Activated T-cell treated with anti-CD3 and anti-CD28 coated beads for 48 hours (primary cell): ENCODE results near the gene SLC27A1.
"Not testable (repeated sequence)": the region's sequence is repeated elsewhere in the genome, so short reads cannot be mapped to it uniquely, and the experiment has no call there.

Experiments used
- DNase-seq: peaks from one replicate; pipeline ENCODE4 v3.0.0-alpha.2; 2020; ENCODE audit warnings: low read depth

The SLC27A1 gene

GRCh38 chr19:17487284-17488121 lies 17.2 kb downstream of the SLC27A1 start:
- DNase-seq = no peak

DNA sequence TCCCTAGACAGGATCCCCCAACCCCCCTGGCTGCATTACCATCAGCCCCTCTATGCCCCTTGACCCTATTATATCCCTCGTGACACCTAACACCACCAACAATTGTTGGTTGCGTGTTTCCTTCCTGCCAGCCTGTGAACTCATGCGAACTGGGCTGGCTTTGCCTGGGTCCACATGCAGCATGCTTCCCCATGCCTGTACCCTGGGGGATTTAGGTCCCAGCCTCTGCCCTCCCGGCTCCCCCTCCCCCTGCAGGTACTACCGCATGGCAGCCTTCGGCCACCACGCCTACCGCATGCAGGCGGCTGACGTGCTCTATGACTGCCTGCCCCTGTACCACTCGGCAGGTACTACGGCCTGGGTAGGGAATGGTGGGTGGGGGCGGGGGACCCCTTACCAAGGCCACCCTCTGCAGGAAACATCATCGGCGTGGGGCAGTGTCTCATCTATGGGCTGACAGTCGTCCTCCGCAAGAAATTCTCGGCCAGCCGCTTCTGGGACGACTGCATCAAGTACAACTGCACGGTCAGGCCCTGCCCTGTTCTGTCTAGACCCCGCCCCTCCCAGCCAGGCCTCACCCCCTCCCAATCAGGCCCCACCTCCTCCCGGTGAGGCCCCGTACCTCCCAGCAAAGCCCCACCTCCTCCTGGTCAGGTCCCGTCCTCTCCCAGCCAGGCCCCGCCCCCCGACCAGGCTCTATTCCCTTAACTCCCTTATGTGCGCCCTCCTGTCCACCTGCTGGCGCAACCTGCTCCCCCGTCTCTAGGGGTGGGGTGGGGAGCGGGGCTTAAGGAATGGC lies 18.5 kb downstream of the SLC27A1 start:
- DNase-seq = peak; percentile 84

DNA sequence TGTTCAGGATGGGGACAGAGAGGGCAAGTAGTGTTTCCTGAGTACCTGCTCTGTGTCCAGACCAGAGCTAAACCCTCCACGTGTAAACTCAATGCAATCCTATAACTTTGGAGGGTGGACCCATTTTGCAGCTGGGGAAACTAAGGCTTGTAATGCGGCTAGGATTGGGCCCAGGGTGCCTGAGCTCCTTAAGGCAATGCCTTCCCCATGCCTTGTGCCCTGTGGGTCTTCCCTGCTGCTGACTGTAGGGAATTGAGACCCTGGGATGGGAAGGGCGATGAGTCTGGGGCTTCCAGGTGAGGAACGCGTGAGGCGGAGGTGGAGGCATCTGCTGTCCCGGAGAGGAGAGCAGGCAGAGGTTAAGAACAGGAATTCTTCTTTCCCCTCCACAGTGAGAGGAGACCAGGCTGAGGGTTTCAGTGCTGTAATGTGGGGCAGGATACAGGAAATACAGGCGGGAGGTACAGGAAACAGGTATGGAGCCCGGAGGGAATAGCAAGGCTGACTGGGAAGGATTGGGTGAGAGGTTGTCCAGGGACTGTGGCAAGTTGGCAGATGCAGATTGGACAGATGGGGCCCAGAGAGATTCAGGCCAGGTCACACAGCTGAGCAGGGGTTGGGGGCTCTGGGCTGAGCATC lies 19.2 kb downstream of the SLC27A1 start:
- DNase-seq = no peak

DNA sequence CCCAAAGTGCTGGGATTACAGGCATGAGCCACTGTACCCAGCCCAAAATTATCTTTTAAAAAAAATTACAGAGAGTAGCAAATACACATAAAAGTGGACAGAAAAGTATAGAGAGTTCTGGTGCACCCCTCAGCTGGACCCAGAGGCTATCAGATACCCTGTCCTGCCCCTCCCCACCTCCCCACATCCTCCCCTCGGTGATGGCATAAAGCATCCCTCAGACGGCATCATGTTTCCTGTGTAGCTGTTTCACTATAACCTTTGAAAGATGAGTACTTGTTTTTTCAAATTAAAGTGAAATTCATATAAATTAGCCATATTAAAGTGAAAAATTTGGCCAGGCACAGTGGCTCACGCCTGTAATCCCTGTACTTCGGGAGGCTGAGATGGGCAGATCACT lies 20.1 kb downstream of the SLC27A1 start:
- no peak for DNase-seq

DNA sequence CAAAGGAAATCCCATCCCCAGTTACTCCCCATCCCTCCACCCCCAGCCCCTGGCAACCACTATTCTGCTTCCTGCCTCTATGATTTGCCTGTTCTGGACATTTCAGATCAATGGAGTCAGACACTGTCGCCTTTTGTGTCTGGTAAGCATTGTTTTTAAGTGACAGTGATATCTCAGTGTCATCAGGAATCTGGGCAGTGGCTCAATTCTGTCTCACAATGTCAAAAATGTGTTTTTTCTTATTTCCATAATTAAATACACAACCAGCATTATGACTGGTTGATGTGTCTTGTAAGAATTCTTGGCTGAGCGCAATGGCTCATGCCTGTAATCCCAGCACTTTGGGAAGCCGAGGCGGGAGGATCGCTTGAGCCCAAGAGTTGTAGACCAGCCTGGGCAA lies 21.0 kb downstream of the SLC27A1 start:
- DNase-seq = no peak

- no peak for DNase-seq
Observed at GRCh38 chr19:17495639-17496296, 25.4 kb downstream of the SLC27A1 start.

DNA sequence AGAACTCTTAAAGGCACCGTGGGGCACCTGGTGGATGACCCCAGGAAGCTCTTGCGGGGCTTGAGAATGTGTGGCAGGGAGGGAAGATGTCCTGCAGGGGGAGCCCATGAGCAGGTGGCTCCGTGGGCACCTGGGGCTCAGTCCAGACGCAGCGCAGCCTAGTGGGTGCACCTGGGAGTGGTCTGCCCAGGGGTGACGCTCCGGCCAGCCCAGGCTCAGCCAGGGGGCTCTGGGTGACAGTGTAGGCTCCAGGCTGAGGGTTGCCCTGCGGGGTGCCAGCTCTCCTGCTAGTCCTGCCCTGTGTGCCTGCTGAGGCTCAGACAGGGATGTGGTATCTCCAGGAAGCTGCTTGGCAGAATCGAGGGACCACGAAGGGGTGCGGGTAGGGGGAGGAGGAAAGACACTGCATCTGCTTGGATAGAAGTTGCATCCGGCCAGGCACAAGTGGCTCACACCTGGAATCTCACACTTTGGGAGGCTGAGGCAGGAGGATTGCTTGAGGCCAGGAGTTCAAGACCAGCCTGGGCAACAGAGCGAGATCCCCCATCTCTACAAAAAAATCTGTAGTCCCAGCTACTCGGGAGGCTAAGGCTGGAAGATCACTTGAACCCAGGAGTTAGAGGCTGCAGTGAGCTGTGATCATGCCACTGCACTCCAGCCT lies 26.1 kb downstream of the SLC27A1 start:
- peak; percentile 87 for DNase-seq

- no peak for DNase-seq
Observed at GRCh38 chr19:17497149-17497798, 26.9 kb downstream of the SLC27A1 start.

DNA sequence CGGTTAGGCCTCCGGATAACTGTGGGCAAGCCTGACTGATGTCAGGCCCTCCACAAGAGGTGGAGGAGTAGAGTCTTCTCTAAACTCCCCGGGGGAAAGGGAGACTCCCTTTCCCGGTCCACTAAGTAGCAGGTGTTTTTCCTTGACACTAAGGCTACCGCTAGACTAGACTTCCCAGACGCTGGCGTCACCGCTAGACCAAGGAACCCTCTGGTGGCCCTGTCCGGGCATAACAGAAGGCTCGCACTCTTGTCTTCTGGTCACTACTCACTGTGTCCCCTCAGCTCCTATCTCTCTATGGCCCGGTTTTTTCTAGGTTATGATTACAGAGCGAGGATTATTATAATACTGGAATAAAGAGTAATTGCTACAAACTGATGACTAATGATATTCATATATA lies 28.7 kb downstream of the SLC27A1 start:
- DNase-seq = not testable (repeated sequence)

DNA sequence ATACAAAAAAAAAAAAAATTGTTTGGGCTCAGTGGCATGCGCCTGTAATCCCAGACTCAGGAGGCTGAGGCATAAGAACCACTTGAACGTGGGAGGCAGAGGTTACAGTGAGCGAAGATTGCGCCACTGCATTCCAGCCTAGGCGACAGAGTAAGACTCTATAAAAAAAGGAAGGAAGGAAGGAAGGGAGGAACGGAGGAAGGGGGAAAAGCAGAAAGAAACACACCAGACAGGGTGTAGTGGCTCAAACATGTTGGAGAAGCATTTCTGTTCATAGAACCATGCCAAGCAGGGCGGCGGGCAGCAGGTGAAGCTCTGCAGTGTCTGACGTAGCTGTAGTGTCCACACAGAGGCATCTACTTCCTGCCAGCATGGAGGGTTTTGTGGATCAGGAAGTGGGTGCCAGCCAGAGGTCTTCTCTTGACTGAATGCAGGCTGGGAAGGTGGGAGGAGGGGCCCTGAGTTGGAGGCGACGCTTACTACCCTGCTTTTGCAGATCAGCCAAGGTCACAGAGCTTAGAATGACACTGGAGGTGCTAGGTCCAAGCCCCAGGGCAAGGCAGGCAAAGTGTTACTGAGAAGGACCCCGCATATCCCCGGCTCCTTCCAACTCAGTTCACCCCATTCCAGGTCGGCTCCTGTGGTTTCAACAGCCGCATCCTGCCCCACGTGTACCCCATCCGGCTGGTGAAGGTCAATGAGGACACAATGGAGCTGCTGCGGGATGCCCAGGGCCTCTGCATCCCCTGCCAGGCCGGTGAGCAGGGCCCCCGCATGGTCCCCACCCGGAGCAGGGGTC lies 29.5 kb downstream of the SLC27A1 start:
- DNase-seq = no peak

DNA sequence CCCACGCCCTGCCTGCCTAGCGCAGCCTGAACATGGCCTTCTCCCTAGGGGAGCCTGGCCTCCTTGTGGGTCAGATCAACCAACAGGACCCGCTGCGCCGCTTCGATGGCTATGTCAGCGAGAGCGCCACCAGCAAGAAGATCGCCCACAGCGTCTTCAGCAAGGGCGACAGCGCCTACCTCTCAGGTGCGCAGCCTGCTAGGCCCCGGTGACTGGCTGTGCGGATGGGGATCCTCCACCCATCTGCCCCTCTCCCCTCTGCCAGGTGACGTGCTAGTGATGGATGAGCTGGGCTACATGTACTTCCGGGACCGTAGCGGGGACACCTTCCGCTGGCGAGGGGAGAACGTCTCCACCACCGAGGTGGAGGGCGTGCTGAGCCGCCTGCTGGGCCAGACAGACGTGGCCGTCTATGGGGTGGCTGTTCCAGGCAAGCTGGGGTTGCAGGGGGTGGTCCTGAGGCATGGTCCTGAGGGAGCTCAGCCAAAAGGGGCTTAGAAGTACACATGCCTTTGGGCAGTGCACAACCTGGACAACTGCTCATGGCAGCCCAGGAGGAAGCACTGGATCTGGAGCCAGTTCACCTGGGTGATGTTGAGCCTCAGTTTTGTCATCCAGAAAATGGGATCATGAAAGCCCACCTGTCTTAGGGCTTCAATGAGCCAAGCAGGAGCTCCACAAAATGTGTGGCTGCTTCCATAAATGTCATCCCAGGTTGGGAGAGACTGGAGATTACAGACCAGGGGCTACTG lies 30.3 kb downstream of the SLC27A1 start:
- DNase-seq = no peak

GRCh38 chr19:17503240-17503639 lies 32.9 kb downstream of the SLC27A1 start:
- DNase-seq = no peak

DNA sequence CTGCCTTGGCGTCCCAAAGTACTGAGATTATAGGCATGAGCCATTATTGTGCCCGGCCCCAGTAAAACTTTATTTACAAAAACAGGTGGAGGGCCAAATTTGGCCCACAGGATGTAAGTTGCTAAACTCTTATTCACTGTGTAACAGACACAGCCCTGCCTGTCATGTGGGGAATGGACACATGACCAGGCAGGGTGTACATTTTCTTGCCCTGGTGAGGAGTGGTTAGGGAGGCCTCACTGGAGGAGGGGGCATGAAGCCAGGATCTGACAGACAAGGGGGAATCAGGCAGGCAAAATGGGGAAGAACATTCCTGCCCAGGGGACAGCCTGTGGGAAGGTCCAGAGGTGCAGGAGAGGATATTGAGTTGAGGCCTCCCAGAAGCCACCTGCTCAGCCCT lies 33.7 kb downstream of the SLC27A1 start:
- DNase-seq = no peak

GRCh38 chr19:17504456-17504855 lies 34.1 kb downstream of the SLC27A1 start:
- no peak for DNase-seq

DNA sequence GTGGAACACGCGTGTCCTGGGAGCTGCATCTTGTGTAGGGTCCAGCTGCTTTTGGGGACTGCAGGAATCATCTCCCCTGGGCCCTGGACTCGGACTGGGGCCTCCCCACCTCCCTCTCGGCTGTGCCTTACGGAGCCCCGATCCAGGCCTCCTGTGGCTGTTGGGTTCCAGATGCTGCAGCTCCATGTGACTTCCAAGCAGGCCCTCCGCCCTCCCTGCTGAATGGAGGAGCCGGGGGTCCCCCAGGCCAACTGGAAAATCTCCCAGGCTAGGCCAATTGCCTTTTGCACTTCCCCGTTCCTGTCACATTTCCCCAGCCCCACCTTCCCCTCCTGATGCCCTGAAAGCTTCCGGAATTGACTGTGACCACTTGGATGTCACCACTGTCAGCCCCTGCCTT lies 34.9 kb downstream of the SLC27A1 start:
- no peak for DNase-seq

GRCh38 chr19:17506745-17507144 lies 36.4 kb downstream of the SLC27A1 start:
- DNase-seq = no peak

- not testable (repeated sequence) for DNase-seq
Observed at GRCh38 chr19:17508558-17508933, 38.2 kb downstream of the SLC27A1 start.

GRCh38 chr19:17510220-17510993 lies 40.1 kb downstream of the SLC27A1 start:
- no peak for DNase-seq
